Vagina (tissue), 2 donors: Measurements from ENCODE around the gene TM4SF5. TPM values are rescaled to one million over a fixed set of nuclear protein-coding genes. Genes with fewer than 3 reads are reported as not detected.
A peak's percentile ranks its signal among the peaks of the same experiment; 100 is the strongest.
"Not testable (repeated sequence)": the region's sequence is repeated elsewhere in the genome, so short reads cannot be mapped to it uniquely, and the experiment has no call there.

Experiments used
- DNase-seq, 2 donors: peaks; one replicate each; pipeline ENCODE4 v3.0.0-alpha.2; 2017; ENCODE audit errors: extremely low spot score in 2 of 2
- H3K27ac ChIP-seq: fragments of 200-600 bp; sonication (generic); one replicate; pipeline ENCODE4 v1.5.1; 2019
- H3K27me3 ChIP-seq: fragments of 200-600 bp; sonication (generic); one replicate; pipeline ENCODE4 v1.5.1; 2019
- H3K36me3 ChIP-seq, 2 donors: fragments of 200-600 bp; sonication (generic); one replicate each; pipeline ENCODE4 v1.5.1; 2017 to 2019
- H3K4me1 ChIP-seq: fragments of 200-600 bp; sonication (generic); one replicate; pipeline ENCODE4 v1.5.1; 2019
- H3K4me3 ChIP-seq, 2 donors: fragments of 200-600 bp; sonication (generic); 1 replicate in 1 of 2; 2 replicates in 1 of 2; pipeline ENCODE4 v1.5.1; 2016 to 2019
- H3K9me3 ChIP-seq: fragments of 200-600 bp; sonication (generic); one replicate; pipeline ENCODE4 v1.5.1; 2019
- POLR2A ChIP-seq, 2 donors: fragments of 450-650 bp; IDR thresholded peaks; one replicate each; pipeline ENCODE4 v1.6.1; 2017; ENCODE audit warnings: antibody characterized with exemption in 2 of 2, mild to moderate bottlenecking in 2 of 2, moderate library complexity in 2 of 2
- POLR2AphosphoS5 ChIP-seq, 2 donors: sonication (generic); formaldehyde crosslinking; IDR thresholded peaks; one replicate each; pipeline ENCODE4 v1.9.0; 2017; ENCODE audit warnings: antibody characterized with exemption in 2 of 2, mild to moderate bottlenecking in 2 of 2, low read depth in 1 of 2; ENCODE audit not compliant: insufficient read depth in 1 of 2
- intact Hi-C: fragments of 100-400 bp; cut with DNase I; formaldehyde crosslinking; loops from one replicate; pipeline ENCODE4 v1.15.1; 2023
- total RNA-seq: library from RNA; depleted of rRNA; stranded (reverse); fragments of >200 nt; gene quantifications from one replicate; pipeline ENCODE4 v1.2.3, GENCODE V29; 2016
- TF ChIP-seq, protein P1 (sequence below), 3 experiments: fragments of 450-650 bp in 2 of 3; fragments of 200-600 bp in 1 of 3; sonication (generic) in 1 of 3; IDR thresholded peaks; one replicate each; pipeline ENCODE4 v1.5.1; 2017 to 2019; ENCODE audit warnings: antibody characterized with exemption in 3 of 3, mild to moderate bottlenecking in 2 of 3, moderate library complexity in 2 of 3

Gene TM4SF5
- total RNA-seq, 1 donor from 2014 or later = not detected

DNA sequence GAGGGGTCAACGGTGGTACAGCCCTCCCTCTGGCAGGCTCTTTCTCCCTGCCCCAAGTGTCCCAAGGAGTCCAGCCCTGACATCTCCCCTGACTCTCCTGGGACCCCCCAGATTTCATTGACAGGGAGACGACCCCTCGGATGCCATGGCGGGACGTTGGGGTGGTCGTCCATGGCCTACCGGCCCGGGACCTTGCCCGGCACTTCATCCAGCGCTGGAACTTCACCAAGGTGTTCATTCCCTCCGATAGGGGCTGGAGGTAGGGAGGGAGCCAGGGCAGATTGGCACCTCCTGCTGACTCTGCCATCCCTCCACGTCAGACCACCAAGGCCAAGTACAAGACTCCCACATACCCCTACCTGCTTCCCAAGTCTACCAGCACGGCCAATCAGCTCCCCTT is 45.1 kb downstream of the TM4SF5 start:
- Histone ChIP-seq H3K4me1 (no peaks in the 10 kb centered on the region), H3K4me3 (no peak overlapping the region), H3K27me3 (no peaks in the 10 kb centered on the region), H3K27ac (no peak overlapping the region), H3K36me3 (peaks cover 0 to 45% of the 10 kb centered on the region in 2 donors), H3K9me3 (no peaks in the 10 kb centered on the region)
- no peak for DNase-seq
- TF ChIP-seq, protein P1, sequence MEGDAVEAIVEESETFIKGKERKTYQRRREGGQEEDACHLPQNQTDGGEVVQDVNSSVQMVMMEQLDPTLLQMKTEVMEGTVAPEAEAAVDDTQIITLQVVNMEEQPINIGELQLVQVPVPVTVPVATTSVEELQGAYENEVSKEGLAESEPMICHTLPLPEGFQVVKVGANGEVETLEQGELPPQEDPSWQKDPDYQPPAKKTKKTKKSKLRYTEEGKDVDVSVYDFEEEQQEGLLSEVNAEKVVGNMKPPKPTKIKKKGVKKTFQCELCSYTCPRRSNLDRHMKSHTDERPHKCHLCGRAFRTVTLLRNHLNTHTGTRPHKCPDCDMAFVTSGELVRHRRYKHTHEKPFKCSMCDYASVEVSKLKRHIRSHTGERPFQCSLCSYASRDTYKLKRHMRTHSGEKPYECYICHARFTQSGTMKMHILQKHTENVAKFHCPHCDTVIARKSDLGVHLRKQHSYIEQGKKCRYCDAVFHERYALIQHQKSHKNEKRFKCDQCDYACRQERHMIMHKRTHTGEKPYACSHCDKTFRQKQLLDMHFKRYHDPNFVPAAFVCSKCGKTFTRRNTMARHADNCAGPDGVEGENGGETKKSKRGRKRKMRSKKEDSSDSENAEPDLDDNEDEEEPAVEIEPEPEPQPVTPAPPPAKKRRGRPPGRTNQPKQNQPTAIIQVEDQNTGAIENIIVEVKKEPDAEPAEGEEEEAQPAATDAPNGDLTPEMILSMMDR (IDR thresholded peaks at IDR 0.05) = no peak
- TF ChIP-seq POLR2AphosphoS5 (IDR thresholded peaks at IDR 0.05; ENCODE audit: insufficient read depth in 1 of 2, low read depth in 1 of 2) (no peak), POLR2A (IDR thresholded peaks at IDR 0.05) (no peak)
- intact Hi-C loops = no loop called here

DNA sequence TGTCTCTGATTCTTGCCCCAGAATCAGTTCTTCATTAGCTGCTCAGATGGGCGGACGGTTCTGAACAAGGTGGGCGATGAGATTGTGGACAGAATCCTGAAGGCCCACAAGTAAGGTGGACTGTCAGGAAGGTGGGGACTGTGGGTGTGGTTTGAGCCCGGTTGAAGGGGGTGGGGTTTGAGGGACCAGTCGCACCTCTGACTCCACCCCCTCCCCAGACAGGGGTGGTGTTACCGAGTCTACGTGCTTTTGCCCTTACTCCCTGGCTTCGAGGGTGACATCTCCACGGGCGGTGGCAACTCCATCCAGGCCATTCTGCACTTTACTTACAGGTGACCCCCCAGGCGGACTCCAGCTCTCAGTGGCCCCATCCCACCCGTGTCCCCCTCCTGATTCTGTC is 46.6 kb downstream of the TM4SF5 start:
- no peak for DNase-seq
- Histone ChIP-seq H3K9me3 (no peaks in the 10 kb centered on the region), H3K36me3 (peaks cover 0 to 57% of the 10 kb centered on the region in 2 donors), H3K4me3 (no peak overlapping the region), H3K27ac (no peak overlapping the region), H3K4me1 (no peaks in the 10 kb centered on the region), H3K27me3 (no peaks in the 10 kb centered on the region)
- TF ChIP-seq POLR2AphosphoS5 (IDR thresholded peaks at IDR 0.05; ENCODE audit: insufficient read depth in 1 of 2, low read depth in 1 of 2) (no peak), POLR2A (IDR thresholded peaks at IDR 0.05) (no peak)
- TF ChIP-seq, protein P1 (IDR thresholded peaks at IDR 0.05) = no peak
- intact Hi-C loops = no loop called here

DNA sequence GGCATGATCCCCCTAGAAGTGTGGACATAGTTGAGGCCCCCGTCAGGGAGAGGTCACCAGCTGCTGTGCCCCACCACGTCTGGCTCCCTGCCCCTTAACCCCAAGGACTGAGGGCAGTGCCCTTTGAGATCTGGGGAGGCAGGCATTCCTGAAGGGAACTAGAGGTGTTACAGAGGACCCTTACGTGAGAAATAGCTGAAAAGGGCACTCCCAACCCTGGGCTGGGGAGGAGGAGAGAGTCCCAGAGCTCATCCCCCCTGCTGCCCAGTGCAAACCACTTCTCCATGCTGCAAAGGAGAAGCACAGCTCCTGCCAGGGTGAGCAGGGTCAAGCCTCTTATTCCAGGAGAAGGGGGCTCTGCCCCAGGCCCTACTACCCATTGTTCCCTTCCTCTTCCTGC is 51.1 kb downstream of the TM4SF5 start:
- H3K4me3 ChIP-seq = no peak overlapping the region
- no peak for TF ChIP-seq POLR2A (IDR thresholded peaks at IDR 0.05)
- TF ChIP-seq POLR2AphosphoS5 (IDR thresholded peaks at IDR 0.05; ENCODE audit: insufficient read depth in 1 of 2, low read depth in 1 of 2) = no peak
- no peak overlapping the region for H3K27ac ChIP-seq
- peaks cover 0 to 32% of the 10 kb centered on the region in 2 donors for H3K36me3 ChIP-seq
- no peaks in the 10 kb centered on the region for H3K9me3 ChIP-seq
- no peak for DNase-seq
- intact Hi-C loops = no loop called here
- H3K27me3 ChIP-seq = no peaks in the 10 kb centered on the region
- no peaks in the 10 kb centered on the region for H3K4me1 ChIP-seq

DNA sequence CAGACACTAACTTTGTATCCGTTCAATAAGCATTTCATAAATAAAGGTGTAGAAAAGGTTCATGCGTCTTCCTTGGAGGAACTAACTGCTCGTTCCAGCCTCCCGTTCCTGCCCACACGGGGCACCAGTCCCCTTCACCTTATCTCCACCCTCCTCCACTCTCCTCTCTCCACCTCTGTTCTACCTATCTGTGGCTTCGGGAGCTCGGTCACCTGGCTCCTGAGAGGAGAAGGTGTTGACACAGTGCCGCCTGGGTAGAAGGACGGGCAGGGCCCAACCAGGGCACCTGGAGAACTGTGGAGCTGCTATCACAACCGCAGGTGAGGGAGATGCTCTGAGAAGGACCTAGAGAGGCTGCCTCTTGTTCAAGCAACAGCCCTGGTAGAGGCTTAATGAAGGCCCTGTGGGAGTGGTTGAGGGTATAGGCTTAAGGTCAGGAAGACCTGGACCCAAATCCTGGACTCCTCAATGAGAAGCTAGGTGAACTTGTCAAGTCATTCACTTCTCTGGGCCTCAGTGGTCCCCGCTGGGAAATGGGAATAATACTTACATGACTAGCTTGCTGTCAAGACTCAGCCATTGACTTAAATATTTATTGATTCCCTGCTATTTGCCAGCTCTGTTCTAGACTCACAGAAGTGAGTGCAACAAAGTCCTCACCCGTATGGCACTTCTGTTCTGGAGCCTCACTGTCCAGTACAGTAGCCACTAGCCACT is 51.8 kb downstream of the TM4SF5 start:
- Histone ChIP-seq H3K27ac (no peak overlapping the region), H3K27me3 (no peaks in the 10 kb centered on the region), H3K4me1 (no peaks in the 10 kb centered on the region), H3K36me3 (peaks cover 0 to 27% of the 10 kb centered on the region in 2 donors), H3K9me3 (no peaks in the 10 kb centered on the region), H3K4me3 (no peak overlapping the region)
- DNase-seq = no peak
- intact Hi-C loops = no loop called here
- TF ChIP-seq, protein P1 (IDR thresholded peaks at IDR 0.05) = no peak
- TF ChIP-seq POLR2AphosphoS5 (IDR thresholded peaks at IDR 0.05; ENCODE audit: insufficient read depth in 1 of 2, low read depth in 1 of 2) (no peak), POLR2A (IDR thresholded peaks at IDR 0.05) (no peak)

DNA sequence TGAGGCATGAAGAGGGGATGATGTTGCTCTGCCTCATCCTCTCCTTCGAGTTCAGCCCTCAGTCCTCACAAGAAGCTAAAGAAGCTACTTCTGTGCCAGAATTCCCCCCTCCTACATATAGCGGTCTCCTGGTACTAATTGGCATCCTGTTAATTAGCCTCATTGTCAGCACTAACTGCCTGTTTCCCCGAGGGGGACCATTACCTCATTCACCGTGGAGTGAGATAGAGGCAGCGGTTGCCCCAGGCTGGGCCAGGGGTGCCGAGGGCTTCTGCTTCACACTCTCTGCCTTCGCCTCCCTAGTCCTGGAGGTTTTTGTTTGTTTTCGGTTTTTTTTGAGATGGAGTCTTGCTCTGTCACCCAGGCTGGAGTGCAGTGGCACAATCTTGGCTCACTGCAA is 55.7 kb downstream of the TM4SF5 start:
- H3K4me1 ChIP-seq = no peaks in the 10 kb centered on the region
- no peaks in the 10 kb centered on the region for H3K27me3 ChIP-seq
- peaks cover 0 to 8% of the 10 kb centered on the region in 2 donors for H3K36me3 ChIP-seq

DNA sequence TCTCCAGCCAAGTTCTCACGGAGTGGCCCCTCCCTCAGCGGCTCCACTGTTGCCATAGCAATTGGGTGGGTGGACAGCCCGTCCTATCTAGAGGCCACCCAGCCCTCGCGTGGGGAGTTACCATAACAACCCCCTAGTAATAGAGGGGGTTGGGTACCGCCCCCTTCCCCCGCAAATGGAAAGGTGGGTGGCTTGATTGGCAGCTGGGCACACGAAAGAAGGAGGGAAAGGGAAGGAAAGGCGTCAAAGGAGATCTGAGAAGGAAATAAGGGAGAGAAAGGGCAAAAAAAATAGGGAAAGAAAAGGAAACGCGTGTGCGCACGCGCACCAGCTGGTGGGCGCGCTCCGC is 61.1 kb downstream of the TM4SF5 start:
- DNase-seq, intact Hi-C loops, H3K9me3 ChIP-seq, H3K36me3 ChIP-seq, H3K27me3 ChIP-seq: not testable (repeated sequence)
- Histone ChIP-seq H3K4me3 (peak overlapping the region; percentile 97 to 100), H3K4me1 (peaks cover 41% of the 10 kb centered on the region), H3K27ac (peak overlapping the region; percentile 100)

More for the DNA sequence above, 55.7 kb downstream of the TM4SF5 start:
- no peak for DNase-seq
- TF ChIP-seq POLR2A (IDR thresholded peaks at IDR 0.05) (no peak), POLR2AphosphoS5 (IDR thresholded peaks at IDR 0.05; ENCODE audit: insufficient read depth in 1 of 2, low read depth in 1 of 2) (no peak)
- TF ChIP-seq, protein P1 (IDR thresholded peaks at IDR 0.05) = no peak
- no peak overlapping the region for H3K4me3 ChIP-seq
- no peak overlapping the region for H3K27ac ChIP-seq
- intact Hi-C loops = no loop called here
- no peaks in the 10 kb centered on the region for H3K9me3 ChIP-seq
